Measurements from ENCODE around the gene SNAPC5.
A peak's percentile ranks its signal among the peaks of the same experiment; 100 is the strongest.

Gene SNAPC5

DNA sequence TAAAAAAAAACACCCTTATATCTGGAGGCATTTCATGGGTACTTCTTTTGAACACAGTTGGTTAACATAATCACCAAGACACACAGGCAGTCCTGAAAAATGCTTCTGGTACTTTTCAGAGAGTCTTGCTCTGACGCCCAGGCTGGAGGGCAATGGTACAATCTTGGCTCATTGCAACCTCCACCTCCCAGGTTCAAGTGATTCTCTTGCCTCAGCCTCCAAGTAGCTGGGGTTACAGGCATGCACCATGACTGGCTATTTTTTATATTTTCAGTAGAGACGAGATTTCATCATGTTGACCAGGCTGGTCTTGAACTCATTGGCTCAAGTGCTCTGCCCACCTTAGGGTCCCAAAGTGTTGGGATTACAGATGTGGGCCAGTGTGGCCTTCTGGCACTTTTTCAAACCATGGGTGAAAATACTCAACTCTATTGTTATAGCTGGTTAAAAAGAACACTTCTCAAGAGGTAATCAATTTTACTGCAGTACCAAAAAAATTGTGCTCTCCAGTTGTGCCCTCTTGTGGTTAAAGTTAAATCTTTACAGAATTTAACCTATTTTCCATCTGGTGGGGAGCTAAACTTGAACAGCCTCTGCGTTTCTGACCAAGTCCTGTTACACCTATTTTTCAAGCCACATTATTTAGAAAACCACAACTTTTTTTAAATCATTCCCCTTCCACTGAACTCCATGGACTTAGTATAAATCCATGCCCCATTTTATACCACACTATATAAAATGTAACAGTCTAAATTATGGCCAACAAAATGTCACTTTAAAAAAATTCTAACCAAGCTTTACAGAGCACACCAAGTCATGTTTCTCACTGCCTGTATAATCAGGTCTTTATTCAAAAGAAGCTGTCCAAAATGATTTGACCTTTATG, 1.2 kb upstream of the SNAPC5 start:
- Histone ChIP-seq H3K9ac (ENCODE audit: low read length) (no peak overlapping the region), H2BK5ac (ENCODE audit: low read length) (no peak overlapping the region), H2BK120ac (ENCODE audit: low read depth, low read length) (no peak overlapping the region), H4K5ac (ENCODE audit: low read length) (no peak overlapping the region), H4K8ac (ENCODE audit: low read depth, low read length) (no peak overlapping the region), H3K4me3 (ENCODE audit: low read length) (no peak overlapping the region), H3K27me3 (ENCODE audit: insufficient read depth, low read length, poor library complexity) (no peaks in the 10 kb centered on the region), H3K79me1 (ENCODE audit: low read length) (peaks cover 3% of the 10 kb centered on the region), H3K56ac (ENCODE audit: low read length) (no peak overlapping the region), H2AK5ac (ENCODE audit: low read length) (no peak overlapping the region), H3K23ac (ENCODE audit: low read length) (no peak overlapping the region), H3K36me3 (ENCODE audit: control insufficient read depth, insufficient read depth, low read length) (peaks cover 10% of the 10 kb centered on the region), H3K4me1 (ENCODE audit: control insufficient read depth, low read depth, low read length) (no peaks in the 10 kb centered on the region), H3K27ac (ENCODE audit: low read depth, low read length) (no peak overlapping the region), H3K18ac (ENCODE audit: low read length) (no peak overlapping the region), H2BK15ac (replicated peaks; ENCODE audit: low read depth) (no peak overlapping the region), H3K4me2 (ENCODE audit: low read length) (no peak overlapping the region), H3K79me2 (ENCODE audit: control insufficient read depth, insufficient read depth, low read length) (peaks cover 21% of the 10 kb centered on the region), H3K4ac (ENCODE audit: low read depth, low read length) (no peak overlapping the region)
- WGBS (ENCODE audit: extremely low coverage, insufficient coverage, low lambda C conversion rate): no CpG with 5 or more reads among the region's 3 CpGs
- DNase-seq: peak; percentile 44

DNA sequence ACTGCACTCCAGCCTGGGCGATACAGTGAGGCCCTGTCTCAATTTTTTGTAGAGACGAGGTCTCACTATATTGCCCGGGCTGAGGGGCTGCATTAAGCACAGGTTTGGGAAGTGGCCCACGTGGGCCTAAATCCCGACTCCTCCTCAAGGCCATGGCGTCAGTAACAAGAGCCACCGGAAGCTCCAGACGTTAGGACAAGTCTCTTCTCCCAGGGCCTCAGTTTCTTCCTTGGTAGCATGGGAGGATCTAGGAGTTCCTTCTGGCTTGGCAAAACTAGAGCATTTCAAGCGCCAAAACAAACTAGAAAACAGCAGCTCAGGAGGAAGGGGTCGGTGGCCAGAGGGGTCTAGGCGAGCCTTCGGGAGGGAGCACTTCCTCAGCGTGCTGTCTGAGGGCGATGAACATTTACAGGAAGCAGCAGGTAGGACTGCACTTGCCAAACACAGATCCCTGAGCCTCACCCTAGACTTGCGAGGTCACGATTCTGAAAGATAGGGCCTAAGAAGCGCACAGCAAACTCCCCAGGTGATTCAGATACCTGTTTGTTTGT, 536 bp downstream of the SNAPC5 start:
- Histone ChIP-seq H2BK120ac (ENCODE audit: low read depth, low read length) (no peak overlapping the region), H3K79me1 (ENCODE audit: low read length) (peaks cover 3% of the 10 kb centered on the region), H2AK5ac (ENCODE audit: low read length) (peak overlapping the region; percentile 48), H3K4me3 (ENCODE audit: low read length) (peak overlapping the region; percentile 71), H3K18ac (ENCODE audit: low read length) (no peak overlapping the region), H2BK15ac (replicated peaks; ENCODE audit: low read depth) (no peak overlapping the region), H3K79me2 (ENCODE audit: control insufficient read depth, insufficient read depth, low read length) (peaks cover 7% of the 10 kb centered on the region), H3K4me2 (ENCODE audit: low read length) (peak overlapping the region; percentile 83), H3K27me3 (ENCODE audit: insufficient read depth, low read length, poor library complexity) (no peaks in the 10 kb centered on the region), H3K4ac (ENCODE audit: low read depth, low read length) (peak overlapping the region; percentile 83), H3K56ac (ENCODE audit: low read length) (peak overlapping the region; percentile 94), H3K23ac (ENCODE audit: low read length) (peak overlapping the region; percentile 73), H3K9ac (ENCODE audit: low read length) (peak overlapping the region; percentile 91), H4K5ac (ENCODE audit: low read length) (peak overlapping the region; percentile 47), H4K8ac (ENCODE audit: low read depth, low read length) (no peak overlapping the region), H3K4me1 (ENCODE audit: control insufficient read depth, low read depth, low read length) (no peaks in the 10 kb centered on the region), H3K27ac (ENCODE audit: low read depth, low read length) (peak overlapping the region; percentile 79), H3K36me3 (ENCODE audit: control insufficient read depth, insufficient read depth, low read length) (peaks cover 8% of the 10 kb centered on the region), H2BK5ac (ENCODE audit: low read length) (peak overlapping the region; percentile 65)
- DNase-seq: no peak
- no CpG with 5 or more reads among the region's 17 CpGs for WGBS (ENCODE audit: extremely low coverage, insufficient coverage, low lambda C conversion rate)

DNA sequence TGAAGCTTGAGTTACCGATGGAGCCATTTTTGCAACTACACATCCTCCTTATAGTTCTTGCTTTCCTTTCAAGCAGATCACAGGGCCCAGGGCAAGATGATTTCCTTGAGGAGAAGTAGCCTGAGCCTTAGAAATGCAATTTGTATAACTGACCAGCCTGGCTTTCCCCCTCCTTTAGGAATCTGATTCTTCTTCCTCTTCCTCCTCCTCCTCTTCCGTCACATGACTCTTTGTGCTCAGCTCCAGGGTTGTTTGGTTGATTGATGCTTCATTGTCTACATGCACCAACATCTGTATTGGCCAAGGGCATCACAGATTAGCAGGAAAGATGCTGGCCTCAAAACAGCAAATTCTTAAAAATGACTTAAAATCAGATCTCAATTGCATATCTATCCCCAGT, 3.3 kb downstream of the SNAPC5 start:
- no peak for DNase-seq
- H3K27ac ChIP-seq (ENCODE audit: low read depth, low read length): no peak overlapping the region
- H3K79me1 ChIP-seq (ENCODE audit: low read length): peaks cover 3% of the 10 kb centered on the region
- no peak overlapping the region for H2BK120ac ChIP-seq (ENCODE audit: low read depth, low read length)
- H3K56ac ChIP-seq (ENCODE audit: low read length): no peak overlapping the region
- no peaks in the 10 kb centered on the region for H3K79me2 ChIP-seq (ENCODE audit: control insufficient read depth, insufficient read depth, low read length)
- no peak overlapping the region for H3K4me2 ChIP-seq (ENCODE audit: low read length)
- H2AK5ac ChIP-seq (ENCODE audit: low read length): no peak overlapping the region
- H2BK5ac ChIP-seq (ENCODE audit: low read length): no peak overlapping the region
- H3K27me3 ChIP-seq (ENCODE audit: insufficient read depth, low read length, poor library complexity): no peaks in the 10 kb centered on the region
- no peak overlapping the region for H2BK15ac ChIP-seq (replicated peaks; ENCODE audit: low read depth)
- no peak overlapping the region for H3K4ac ChIP-seq (ENCODE audit: low read depth, low read length)
- no peak overlapping the region for H4K5ac ChIP-seq (ENCODE audit: low read length)
- no peak overlapping the region for H3K9ac ChIP-seq (ENCODE audit: low read length)
- WGBS (ENCODE audit: extremely low coverage, insufficient coverage, low lambda C conversion rate): no CpG with 5 or more reads among the region's 2 CpGs
- H3K4me3 ChIP-seq (ENCODE audit: low read length): no peak overlapping the region
- no peak overlapping the region for H4K8ac ChIP-seq (ENCODE audit: low read depth, low read length)
- no peak overlapping the region for H3K18ac ChIP-seq (ENCODE audit: low read length)
- no peak overlapping the region for H3K23ac ChIP-seq (ENCODE audit: low read length)
- peaks cover 10% of the 10 kb centered on the region for H3K36me3 ChIP-seq (ENCODE audit: control insufficient read depth, insufficient read depth, low read length)
- H3K4me1 ChIP-seq (ENCODE audit: control insufficient read depth, low read depth, low read length): no peaks in the 10 kb centered on the region

DNA sequence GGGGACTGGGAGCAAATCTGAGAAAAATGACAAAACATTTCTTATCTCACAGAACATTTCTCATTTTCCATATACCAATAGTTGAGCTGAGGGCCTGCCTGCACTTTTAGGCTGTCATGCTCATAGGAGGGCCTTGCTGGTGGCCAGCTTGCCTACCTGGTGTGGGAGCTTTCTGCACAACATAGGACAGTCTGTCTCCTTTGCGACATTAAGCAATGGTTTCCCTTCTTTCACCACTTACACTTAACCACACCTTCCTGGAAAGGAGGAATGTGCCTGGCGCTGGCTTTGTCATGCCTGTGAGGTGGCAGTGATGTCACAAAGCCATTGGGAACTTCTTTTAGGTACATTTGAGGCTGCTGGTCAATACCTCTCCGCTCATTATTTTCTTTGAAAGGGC, 5.7 kb downstream of the SNAPC5 start:
- peaks cover 1% of the 10 kb centered on the region for H3K79me1 ChIP-seq (ENCODE audit: low read length)

DNA sequence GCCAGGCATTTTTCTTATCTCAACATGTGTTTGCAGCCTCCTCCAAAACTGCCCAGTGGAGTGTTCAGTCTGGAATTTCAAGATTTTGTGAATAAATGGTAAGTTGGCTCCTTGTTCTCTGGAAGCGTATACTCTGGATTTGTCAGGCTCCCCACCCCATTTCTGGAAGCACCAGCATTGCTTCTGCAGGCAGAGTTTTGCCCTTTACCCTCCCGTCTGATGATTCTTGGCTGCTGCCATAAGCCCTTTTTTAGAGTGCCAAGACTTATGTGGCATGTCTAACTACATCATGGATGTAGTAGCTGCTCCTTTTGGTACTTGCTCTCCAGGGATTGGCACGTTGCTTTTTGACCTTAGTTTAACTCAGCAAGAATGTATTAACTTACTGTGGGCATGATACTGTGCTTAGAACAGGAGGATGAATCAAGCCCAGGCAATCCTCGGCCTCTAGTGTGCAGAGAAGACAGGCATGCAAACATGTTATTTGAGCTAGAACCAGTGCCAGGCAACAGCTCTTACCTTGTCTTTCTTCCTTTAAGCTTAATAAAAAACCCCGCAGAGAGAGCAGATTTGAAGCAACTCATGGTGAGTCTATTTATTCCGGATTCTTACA, 8.3 kb downstream of the SNAPC5 start:
- H3K79me1 ChIP-seq (ENCODE audit: low read length): peaks cover 2% of the 10 kb centered on the region
- no peak overlapping the region for H3K4me3 ChIP-seq (ENCODE audit: low read length)
- no peak for DNase-seq
- no peak overlapping the region for H3K56ac ChIP-seq (ENCODE audit: low read length)
- H3K27me3 ChIP-seq (ENCODE audit: insufficient read depth, low read length, poor library complexity): no peaks in the 10 kb centered on the region
- H2BK120ac ChIP-seq (ENCODE audit: low read depth, low read length): no peak overlapping the region
- no peak overlapping the region for H3K4ac ChIP-seq (ENCODE audit: low read depth, low read length)
- H2BK5ac ChIP-seq (ENCODE audit: low read length): no peak overlapping the region
- WGBS (ENCODE audit: extremely low coverage, insufficient coverage, low lambda C conversion rate): no CpG with 5 or more reads among the region's 6 CpGs
- no peak overlapping the region for H2AK5ac ChIP-seq (ENCODE audit: low read length)
- no peak overlapping the region for H3K23ac ChIP-seq (ENCODE audit: low read length)
- no peak overlapping the region for H2BK15ac ChIP-seq (replicated peaks; ENCODE audit: low read depth)
- no peak overlapping the region for H3K4me2 ChIP-seq (ENCODE audit: low read length)
- H3K4me1 ChIP-seq (ENCODE audit: control insufficient read depth, low read depth, low read length): no peaks in the 10 kb centered on the region
- no peak overlapping the region for H3K9ac ChIP-seq (ENCODE audit: low read length)
- H3K18ac ChIP-seq (ENCODE audit: low read length): no peak overlapping the region
- no peak overlapping the region for H4K8ac ChIP-seq (ENCODE audit: low read depth, low read length)
- no peaks in the 10 kb centered on the region for H3K79me2 ChIP-seq (ENCODE audit: control insufficient read depth, insufficient read depth, low read length)
- H4K5ac ChIP-seq (ENCODE audit: low read length): no peak overlapping the region
- peaks cover 7% of the 10 kb centered on the region for H3K36me3 ChIP-seq (ENCODE audit: control insufficient read depth, insufficient read depth, low read length)
- H3K27ac ChIP-seq (ENCODE audit: low read depth, low read length): no peak overlapping the region

More for the DNA sequence above, 5.7 kb downstream of the SNAPC5 start:
- Histone ChIP-seq H3K36me3 (ENCODE audit: control insufficient read depth, insufficient read depth, low read length) (peaks cover 7% of the 10 kb centered on the region), H2BK5ac (ENCODE audit: low read length) (no peak overlapping the region), H3K79me2 (ENCODE audit: control insufficient read depth, insufficient read depth, low read length) (no peaks in the 10 kb centered on the region), H3K4me2 (ENCODE audit: low read length) (no peak overlapping the region), H3K27me3 (ENCODE audit: insufficient read depth, low read length, poor library complexity) (no peaks in the 10 kb centered on the region), H2AK5ac (ENCODE audit: low read length) (no peak overlapping the region), H3K4me1 (ENCODE audit: control insufficient read depth, low read depth, low read length) (no peaks in the 10 kb centered on the region), H2BK15ac (replicated peaks; ENCODE audit: low read depth) (no peak overlapping the region), H3K9ac (ENCODE audit: low read length) (no peak overlapping the region), H4K5ac (ENCODE audit: low read length) (no peak overlapping the region), H3K27ac (ENCODE audit: low read depth, low read length) (no peak overlapping the region), H3K4ac (ENCODE audit: low read depth, low read length) (no peak overlapping the region), H3K18ac (ENCODE audit: low read length) (no peak overlapping the region), H3K56ac (ENCODE audit: low read length) (no peak overlapping the region), H3K23ac (ENCODE audit: low read length) (no peak overlapping the region), H4K8ac (ENCODE audit: low read depth, low read length) (no peak overlapping the region), H3K4me3 (ENCODE audit: low read length) (no peak overlapping the region), H2BK120ac (ENCODE audit: low read depth, low read length) (no peak overlapping the region)
- DNase-seq: no peak
- WGBS (ENCODE audit: extremely low coverage, insufficient coverage, low lambda C conversion rate): no CpG with 5 or more reads among the region's 3 CpGs
